CMK (cell line): ENCODE data around the gene CHI3L1.
A peak's percentile ranks its signal among the peaks of the same experiment; 100 is the strongest.

Experiments used
- DNase-seq: peaks from one replicate; pipeline ENCODE4 v3.0.0-alpha.2; 2010; ENCODE audit warnings: low read depth

CHI3L1 gene

DNA sequence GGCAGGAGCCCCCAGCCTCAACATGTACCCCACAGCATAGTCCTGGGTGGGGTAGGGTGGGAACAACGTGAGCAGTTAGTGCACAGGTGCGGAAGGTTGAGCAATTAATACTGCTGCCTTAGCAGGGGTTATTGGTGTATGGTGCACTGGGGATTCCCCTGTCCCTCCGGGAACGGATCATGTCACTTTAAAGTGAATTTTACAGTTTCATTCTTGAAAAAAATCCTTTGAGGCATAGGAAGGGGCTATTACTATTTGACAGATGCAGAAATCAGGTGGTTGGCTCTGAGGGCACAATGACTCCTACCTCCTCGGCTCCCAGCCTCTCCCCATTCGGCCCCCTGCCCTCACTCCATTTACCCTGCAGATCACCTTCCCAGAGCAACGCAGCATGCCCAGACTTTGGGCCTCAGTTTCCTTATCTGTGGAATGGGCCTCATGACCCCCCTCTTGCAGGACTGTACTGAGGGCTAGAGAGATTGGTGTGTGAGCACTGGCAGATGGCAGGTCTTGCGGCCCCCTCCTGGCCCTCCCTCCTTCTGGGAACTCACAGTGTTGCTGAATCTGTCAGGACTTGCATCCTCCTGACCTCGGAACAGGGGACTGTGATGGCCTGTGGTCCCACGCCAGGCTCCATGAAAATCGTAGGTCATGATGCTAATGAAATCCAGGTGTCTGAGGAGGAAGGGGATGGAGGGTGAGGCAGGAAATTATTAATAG, 5.7 kb downstream of the CHI3L1 start:
- no peak for DNase-seq

- DNase-seq = no peak
Measured at GRCh38 chr1:203179667-203180005, 6.9 kb downstream of the CHI3L1 start.

DNA sequence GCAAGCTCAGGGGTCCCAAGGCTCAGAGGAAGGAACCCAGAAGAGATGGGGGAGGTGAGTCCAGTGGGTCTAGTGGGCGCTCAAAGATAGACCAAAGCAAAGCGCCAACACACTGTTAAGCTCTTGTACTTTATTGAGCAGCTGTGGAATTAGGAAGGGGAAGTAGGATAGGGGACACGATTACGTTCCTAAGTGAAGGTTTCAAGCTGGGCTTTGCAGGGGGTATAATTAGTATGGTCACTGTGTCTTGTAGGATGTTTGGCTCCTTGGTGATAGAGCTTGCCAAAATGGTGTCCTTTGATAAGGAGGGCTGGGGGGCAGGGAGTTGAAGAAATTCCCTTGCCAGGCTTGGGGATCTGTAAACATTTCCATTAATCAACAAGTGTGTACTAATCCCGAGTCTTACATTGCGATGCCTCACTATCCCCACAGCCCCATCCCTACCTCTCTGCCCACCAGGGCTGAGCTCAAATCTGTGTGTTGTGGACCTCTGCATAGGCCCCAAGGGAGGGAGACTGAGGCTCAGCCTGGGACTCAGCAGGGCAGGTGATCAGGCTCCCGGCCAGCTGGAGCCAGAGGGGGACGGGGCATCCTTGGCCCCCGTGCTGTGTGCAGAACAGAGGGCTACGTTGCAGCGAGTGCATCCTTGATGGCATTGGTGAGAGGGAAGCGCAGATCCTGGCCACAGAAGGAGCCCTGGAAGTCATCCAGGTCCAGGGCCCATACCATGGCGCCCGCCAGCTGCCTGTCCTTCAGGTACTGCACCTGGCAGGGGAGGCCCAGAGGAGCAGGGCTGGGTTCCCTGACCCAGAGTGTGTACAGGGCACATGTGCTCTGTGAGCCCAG, 7.5 kb downstream of the CHI3L1 start:
- DNase-seq = no peak

DNA sequence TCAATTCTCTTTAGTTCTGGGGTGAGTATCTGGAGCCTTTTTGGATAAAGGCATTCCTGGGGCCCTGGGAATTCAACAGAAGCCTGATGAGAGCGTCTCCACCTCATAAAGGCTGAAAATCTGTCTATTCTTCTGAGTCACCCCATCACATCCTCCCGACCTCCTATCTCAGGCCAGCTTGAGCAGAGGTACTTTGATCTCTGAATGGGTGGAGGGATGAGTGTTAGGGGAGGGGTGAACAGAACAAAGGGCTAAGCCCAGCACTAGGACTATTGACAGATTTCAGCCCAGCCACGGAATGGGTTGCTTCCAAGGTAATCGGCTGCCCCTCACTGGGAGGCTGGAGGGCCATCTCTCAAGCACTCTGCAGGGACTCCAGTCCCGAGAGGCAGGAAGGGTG, 8.4 kb downstream of the CHI3L1 start:
- DNase-seq = no peak

- DNase-seq = no peak
Measured at GRCh38 chr1:203177470-203178039, 8.9 kb downstream of the CHI3L1 start.

DNA sequence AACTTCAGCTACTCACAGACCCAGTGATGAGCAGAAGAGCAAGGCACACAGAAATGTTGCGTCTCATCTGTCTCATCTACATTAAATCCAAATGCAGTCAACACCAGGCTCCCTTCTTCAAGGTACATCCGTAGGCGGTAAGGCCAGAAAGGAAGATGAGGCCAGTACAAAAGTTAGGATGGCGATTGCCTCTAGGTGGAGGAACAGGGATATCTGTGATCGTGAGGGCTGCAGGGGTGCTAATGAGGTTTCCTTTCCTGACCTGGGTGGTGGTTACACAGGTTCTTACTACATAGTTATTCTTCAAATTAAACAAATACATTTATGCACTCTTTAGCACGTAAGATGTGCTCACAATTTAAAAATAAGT, 9.5 kb downstream of the CHI3L1 start:
- DNase-seq = no peak

DNA sequence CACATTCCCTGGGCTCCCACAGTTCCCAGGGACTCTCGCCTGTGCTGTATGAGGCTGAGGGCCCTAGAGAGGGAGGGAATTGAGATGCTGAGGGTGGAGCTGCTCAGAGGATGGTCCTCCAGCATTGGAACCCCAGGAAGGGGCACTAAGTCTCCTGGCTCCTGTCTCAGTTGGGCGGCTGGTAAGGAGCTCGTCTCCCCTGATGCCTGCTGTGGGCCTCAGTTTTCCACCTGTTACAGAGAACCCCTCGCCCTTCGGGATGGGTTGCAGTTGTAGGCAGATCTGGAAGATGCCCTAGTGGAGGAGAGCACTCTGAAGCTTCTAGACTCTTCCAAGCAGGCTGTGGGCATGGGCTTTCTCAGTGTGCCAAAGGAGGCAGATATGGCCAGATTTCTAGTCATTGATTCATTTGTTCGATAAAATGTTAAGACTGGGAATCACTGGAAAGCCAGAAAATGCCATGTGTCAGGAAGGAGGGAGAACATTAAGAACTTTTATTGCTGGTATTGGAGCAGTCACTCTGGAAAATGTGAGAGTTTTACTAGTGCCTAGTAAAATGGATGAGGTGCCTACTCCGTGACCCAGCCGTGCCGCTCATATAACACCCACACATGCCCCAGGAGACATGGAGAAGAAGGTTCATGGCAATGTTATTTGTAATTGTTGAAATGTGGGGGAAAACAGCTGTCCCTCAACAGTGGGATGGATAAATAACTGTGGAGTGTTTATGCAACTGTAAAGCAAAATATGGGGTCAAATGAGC, 10.1 kb downstream of the CHI3L1 start:
- DNase-seq = no peak

- no peak for DNase-seq
Measured at GRCh38 chr1:203175827-203176241, 10.7 kb downstream of the CHI3L1 start.

GRCh38 chr1:203175237-203175826, 11.2 kb downstream of the CHI3L1 start, which contains the start of gene MYBPH:
TSS of gene MYBPH (minus strand) at chr1:203175826. CDS start at chr1:203175755, 71 bp downstream.
- no peak for DNase-seq

GRCh38 chr1:203174324-203174985, 12.0 kb downstream of the CHI3L1 start:
- DNase-seq = no peak

DNA sequence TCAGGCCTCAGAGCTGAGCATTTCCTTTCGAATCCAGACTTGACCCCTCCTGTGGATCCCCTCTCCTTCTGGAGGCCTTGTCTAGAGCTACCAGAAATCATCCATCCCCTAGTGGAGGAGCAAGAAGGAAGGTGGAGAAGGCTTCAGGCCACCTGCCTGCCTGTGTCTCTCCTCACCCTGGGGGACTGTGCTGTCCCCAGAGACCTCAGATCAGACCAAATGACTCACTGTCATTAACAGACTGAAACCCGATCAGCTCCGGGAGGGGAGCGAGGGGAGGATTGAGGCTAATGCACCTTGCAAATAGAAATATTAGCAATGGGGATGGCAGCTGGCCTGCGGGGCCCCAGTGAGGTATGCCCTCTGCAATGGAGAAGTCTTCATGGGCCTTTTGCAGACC, 12.9 kb downstream of the CHI3L1 start:
- DNase-seq = no peak

DNA sequence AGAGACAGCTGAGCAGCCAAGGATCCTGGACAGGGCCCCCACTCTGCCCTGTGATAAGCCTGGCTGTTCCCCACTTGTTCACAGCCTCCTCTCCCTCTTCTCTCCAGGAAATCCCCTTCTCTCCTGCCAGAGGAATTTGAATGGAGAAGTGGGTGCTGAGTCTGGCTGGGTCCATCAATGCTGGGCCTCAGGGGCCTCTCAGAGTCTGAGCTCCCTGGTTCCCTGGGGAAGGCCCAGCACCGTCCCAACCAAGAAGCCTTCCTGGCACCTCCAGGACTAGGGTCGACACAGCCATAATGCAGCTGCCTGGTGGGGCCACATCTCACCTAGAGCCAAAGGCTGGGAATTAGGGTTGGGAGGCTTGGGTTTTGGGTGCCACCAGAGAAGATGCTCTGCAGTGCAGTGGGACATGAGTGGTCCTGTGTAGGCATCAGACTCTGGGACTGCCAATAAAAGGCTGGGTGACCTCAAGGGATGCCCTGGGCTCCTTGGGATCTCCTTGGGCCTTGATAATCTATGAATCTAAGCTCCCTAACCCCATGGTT, 13.4 kb downstream of the CHI3L1 start:
- DNase-seq = no peak

- DNase-seq = peak; percentile 50
Measured at GRCh38 chr1:203172184-203173010, 14.1 kb downstream of the CHI3L1 start.

GRCh38 chr1:203171341-203172183, 14.9 kb downstream of the CHI3L1 start:
- DNase-seq = no peak

DNA sequence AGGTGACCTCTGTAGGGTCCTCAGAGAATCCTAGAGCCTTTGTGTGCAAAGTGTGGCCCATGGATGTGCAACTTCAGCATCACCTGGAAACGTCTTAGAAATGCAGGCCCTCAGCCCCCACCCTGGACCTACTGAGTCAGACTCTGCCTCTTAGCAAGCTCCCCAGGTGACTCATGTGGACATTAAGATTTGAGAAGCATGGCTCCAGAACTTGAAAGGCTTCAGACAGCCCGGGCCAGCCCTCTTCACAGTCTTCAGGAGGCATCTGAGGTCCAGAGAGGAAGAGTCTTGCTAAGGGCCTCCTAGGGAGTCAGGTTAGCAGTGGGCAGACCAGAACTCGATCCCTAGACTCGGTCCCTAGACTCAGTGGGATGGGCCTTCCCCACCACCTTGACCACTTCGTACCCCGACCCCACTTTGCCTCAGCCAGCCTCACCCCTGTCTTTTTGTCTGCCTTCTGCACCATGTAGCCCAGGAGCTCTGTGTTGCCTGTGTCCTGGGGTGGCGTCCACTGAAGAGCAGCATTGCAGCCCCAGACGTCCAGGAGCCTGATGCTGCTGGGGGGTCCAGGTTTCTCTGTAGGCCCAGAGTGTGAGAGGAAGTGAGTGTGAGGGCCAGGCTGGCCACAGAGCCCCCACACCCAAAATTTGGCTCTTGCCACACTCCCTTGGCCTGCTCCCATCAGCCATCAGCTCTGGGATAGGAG, 15.7 kb downstream of the CHI3L1 start:
- no peak for DNase-seq

DNA sequence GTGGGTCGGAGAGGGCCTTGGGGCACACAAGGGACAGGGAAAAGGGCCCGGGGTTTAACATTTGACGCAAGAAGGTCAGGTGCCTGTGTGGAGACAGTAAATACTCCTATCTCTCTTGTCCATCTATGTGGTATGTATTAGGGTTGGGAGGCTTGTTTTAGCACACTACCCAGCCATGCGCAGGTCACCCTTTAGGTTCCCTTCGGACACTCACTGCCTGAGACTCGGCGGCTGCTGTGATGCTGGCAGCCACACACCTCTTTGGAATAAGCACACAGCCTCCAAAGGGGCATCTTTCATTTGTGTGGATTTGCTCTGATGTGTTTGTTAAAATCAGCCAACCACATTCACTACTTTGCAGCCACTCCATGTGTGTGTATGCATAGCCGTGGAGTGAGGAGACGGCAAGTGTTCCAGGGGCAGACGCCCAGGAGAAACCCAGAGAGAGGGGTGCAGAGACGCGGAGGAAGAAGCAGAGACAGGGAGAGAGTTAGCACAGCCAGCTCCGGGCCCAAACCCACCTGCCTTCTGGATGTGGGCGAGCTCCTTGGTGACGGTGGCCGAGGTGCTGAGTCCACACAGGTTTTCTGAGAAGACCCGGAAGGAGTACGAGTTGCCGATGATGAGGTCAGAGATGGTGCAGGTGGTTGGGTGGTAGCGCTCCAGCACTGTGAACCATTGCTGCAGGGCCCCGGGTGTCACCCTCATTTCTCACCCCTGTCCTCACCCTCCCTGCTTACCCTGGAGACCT, 16.6 kb downstream of the CHI3L1 start:
- no peak for DNase-seq

DNA sequence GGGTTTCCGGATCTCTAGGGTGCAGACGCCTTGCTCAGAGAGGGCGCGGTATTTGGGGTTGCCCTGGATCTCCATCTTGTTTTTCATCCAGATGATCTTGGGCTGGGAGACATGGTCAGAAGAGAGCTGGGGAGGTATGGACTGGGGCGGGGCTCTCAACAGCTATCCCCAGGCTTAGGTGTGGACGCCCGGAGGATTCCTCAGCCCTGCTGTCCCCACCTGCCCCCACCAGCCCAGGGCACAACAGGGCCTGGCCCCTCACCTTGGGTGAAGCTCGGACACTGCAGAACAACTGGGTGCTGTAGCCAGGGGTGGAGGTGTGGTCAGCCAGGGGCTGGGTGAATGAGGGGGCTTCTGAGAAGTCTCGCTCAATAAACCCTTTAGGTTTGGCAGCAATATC, 17.5 kb downstream of the CHI3L1 start:
- no peak for DNase-seq

GRCh38 chr1:203168256-203168786, 18.2 kb downstream of the CHI3L1 start:
- DNase-seq = no peak
